HG02798 (cell line): ENCODE measurements around the gene EVA1B.
A peak's percentile ranks its signal among the peaks of the same experiment; 100 is the strongest.

Experiments used
- ATAC-seq: cut with Tn5 transposase; IDR thresholded peaks from one replicate; pipeline ENCODE4 v1.9.1; 2021; ENCODE audit warnings: mild to moderate bottlenecking; ENCODE audit not compliant: unreplicated experiment, poor library complexity

The EVA1B gene, protein sequence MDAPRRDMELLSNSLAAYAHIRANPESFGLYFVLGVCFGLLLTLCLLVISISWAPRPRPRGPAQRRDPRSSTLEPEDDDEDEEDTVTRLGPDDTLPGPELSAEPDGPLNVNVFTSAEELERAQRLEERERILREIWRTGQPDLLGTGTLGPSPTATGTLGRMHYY

DNA sequence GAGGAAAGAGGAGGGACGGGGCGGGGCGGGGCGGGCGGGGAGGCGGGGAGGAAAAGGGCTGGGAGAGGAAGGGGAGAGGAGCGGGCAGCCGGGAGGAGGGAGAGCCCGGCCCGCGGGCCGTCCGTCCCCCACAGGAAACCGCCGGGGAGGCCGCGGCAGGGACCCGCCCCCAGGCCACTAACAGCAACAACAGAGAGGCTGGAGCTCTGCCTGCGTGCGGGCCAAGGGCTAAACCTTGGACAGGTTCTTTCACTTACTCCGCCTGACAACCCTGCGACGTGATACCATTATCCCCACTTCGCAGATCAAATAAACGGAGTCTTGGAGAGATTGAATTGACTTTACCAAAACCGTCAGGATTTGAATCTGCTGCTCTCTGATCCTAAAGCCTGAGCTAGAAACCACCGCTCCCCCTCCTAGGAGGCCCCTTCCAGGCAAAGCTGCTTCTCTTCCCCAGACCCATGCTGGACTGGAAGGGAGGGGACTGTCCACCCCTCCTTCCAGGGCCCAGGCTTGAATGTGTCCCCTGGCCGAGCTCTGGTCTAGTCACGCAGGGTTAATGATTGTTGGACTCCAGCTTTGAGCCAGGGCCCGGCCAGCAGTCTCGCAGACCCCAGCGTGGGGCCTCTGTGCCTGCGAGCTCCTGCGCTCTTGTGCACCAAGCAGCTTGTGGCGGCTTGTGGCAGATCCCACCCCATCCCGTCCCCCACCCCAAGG, at the start of gene EVA1B:
Gene EVA1B, minus strand, starts transcription at position 10 of the 717 bp plus-strand sequence. CDS start 608 bp downstream, outside the sequence.
- ATAC-seq = peak; percentile 40

DNA sequence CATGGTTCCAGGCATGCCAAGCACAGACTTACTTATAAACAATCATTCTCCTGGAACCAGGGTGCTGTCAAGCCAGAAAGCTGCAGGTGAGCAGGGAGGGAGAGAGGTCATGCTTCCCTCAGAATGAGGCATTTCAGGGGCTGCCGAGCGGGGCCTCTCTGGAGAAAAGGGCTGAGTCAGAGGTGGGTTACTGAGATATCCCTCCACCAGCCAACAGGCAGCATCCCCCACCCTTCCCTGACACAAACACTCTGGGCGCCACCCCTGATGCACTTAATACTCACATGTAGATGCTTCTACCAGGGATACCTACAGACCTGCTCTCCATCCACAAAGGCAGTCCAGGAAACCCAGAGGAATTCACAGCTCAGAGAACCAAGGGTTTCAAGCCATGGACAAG, 49.2 kb upstream of the EVA1B start:
- no peak for ATAC-seq

DNA sequence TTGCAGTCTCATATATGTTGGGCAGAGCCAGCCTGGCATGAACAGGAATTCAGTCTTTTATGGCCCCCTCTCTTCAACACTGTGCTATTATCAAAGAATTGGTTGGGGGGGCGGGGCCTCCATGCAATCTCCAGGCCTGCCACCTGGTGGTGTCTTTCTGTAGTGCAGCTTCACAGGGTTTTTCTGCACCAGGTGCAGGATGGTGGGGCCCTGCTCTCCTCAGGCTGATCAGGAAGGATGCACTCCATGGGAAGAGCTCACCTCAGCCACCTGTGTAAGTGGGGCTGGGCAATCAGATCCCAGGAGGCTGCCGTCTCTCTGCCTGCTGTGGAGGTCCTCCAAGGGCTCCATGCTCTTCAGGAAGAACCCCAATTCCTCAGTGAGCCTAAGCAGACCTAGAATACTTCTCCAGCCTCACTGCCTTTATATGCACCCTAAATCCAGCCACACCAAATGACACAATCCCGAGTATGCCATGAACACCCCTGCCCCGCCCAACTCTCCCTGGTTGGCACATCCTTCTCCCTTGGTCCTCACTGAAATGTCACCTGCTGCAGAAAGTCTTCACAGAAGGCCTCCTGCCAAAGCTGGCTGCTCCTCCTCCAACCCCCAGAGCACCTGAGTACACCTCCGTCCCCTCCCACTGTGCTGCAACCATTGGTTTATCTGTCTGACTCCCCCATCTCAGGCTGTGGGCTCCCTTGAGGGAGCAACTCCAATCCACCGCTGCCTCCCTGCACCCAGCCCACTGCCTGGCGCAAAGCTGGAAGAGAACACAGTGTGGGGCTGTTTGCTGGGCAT, 45.8 kb upstream of the EVA1B start:
- no peak for ATAC-seq

DNA sequence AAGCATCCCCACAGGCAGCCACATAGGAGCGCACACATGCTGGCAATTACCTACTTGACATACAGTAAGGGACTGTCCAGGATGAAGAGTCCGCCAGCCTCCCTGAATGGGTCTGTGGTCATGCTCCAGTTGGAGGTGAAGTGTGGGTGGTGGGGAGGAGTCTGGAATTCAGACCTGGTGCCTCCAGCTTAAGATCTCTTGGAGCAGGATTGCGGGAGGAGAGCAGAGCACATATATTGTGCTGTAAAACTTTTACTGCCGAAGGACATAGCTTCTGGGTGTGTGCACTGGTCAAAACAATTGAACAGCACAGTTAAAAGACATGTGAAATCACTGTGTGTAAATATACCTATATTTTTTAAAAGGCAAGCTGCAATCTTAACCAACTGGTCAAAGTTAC, 44.4 kb upstream of the EVA1B start:
- no peak for ATAC-seq

DNA sequence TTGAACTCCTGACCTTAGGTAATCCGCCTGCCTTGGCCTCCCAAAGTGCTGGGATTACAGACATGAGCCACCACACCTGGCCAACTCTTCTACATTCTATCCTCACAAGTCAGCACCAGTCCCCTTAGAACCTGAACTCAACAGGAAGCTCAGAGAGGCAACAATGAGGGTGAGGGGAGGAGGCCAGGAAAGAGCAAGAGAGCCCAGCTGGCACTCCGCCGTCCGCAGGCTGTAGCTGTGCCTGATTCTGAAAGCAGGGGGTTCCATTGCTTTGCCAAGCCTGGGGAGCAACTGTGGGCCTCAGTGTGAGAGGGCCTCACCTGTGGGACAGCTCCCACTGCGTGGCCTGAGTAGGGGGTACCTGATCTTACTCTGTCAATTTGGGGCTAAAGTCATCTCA, 43.6 kb upstream of the EVA1B start:
- ATAC-seq = no peak

DNA sequence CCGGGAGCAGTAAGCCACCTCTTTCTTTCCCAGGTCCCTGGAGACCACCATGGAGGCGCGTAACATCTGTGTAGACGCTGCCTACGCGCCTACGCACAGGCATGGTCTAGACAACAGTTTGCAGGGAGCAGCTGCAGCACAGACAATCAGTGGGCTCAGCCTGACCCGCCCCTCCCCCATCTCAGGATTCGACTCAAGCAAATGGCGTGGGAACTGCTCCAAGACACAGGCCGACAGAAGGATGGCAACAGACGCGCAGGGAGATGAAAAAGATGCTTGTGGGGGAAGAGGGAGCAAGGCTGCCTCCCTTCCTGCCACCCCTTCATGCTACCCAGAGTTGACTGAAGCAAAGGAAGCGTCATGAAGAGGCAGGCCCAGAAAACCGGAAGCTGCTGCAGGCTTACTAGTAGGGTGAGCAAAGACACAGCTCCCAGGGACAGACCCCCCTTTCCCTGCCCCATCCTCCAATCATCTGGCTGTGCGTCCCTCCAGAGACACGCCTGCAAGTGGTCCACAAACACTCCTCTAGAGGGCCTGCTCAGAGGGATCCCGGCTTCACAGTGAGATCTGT, 42.7 kb upstream of the EVA1B start:
- ATAC-seq = no peak

DNA sequence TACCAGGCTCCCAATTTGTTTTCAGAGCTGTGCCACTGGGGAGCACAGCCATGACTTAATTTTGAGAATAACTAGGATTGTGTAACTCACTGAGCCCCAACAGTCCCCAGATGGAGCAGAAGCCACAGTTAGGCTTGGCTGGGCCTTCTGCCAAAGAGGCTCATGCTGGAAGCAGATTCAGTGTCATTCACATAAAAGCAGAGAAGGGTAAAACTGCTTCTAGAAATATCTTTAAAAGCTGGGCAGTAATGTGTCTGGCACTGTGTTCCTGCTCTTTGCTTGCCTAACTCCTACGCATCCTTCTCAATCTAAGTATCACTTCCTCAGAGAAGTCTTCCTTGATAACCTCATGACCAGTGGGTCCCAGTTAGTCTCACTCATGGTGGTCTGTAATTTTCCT, 41.9 kb upstream of the EVA1B start:
- ATAC-seq = no peak

DNA sequence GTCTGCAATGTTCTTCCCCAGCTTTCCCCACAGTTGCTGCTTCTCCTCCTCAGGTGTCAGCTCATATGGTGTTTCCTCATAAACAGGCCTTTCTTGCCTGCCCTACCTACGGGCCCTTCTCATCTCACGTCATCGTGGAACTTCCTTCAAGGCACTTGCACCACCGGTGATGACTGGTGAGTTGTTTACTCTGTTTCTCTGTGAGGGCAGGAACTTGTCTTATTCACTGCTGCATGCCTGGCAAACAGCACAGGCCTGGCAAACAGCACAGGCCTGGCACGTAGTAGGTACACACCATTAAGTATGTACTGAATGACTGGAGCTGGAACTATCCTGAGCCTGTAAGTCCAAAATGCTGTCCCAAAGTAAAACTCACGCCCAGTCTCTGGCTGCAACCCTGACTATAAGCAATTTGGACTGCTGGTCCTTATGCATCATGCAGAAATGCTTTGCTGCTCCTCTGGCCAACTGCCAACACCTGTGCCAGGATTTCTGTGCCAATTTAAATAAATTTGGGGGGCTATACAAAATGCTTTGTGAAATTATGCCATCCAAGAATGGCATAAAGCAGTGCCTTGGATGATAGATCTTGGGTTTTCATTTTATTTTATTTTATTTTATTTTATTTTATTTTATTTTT, 36.6 kb upstream of the EVA1B start:
- no peak for ATAC-seq

DNA sequence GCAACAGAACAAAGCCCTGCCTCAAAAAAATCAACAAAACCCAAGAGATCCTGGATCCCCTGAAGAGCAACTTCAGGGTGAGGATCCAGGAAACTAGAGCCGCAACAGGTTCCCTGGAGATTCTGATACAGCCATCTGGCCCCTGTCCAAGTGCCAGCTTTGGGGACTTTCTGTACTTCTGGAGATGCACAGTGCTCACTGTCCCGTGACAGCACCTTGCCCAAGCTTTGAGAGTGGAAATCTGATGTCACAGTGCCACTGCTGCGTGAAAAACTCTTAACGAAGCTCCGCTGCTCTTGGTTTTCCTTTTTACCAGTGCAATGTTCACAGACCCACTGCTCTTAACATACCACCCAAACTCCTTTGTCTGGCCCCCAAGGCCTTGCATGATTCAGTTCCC, 35.9 kb upstream of the EVA1B start:
- ATAC-seq = no peak

DNA sequence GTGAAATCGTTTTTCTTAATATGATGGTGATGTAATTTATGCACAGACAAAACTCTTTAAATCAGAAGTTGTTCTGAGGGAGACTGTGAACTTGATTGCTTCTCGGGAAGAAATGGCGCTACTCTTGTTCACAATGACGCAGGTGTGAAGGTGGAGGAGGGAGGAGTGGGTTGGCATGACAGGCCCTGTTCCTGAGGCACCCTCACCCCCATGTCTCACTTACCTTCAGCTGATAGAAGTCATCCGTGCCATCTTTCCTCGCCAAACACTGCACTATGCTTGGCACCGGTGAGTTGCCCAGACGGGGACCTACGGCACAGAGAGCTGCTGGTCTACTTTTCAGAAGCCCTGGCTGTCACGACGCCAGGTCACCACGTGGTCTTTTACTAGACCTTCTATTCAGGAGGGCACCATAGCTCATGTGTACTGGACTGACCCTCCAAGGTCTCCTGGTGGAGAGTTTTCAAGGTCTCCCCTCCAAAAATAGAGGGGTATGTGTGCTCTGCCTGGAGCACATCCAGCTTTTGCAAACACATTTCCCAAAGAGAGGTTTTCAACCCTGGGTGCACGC, 35.2 kb upstream of the EVA1B start:
- ATAC-seq = no peak

DNA sequence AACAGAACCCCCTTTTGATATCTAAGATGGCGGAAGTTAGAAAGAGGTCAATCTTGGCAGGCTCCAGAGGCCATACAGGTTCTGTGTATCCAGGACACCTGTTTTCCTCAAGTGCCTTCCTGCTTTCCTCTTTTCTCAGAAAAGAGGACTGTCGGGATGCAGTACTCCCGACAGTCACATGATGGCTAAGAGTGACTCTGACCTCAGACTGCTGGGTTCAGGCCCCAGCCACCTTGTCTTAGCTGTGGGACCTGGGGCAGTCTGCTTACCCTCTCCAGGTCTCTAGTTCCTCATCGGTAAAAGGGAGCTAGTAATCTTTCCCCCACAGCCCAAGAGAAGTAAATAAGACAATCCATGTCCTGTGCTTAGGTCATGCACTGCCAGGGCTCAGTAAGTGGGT, 32.4 kb upstream of the EVA1B start:
- ATAC-seq = no peak

DNA sequence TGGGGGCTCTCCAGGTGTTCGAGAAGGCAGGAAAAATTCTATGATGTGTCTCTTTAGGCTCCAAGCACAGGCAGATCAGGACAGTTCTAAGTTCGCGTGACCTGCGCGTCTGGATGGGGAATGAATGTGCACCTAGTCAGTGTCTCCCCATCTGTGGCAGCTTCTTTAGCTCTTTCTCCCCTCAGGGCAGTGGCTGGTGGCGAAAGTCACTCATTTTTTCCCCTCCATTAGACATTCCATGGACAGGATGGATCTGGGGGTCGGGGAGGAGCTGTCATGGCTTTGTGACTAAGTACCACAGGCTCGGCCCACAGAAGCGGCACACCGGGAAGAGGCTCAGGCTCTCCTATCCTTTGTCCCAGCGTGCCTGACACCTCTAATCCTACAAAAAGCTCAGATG, 31.0 kb upstream of the EVA1B start:
- no peak for ATAC-seq

DNA sequence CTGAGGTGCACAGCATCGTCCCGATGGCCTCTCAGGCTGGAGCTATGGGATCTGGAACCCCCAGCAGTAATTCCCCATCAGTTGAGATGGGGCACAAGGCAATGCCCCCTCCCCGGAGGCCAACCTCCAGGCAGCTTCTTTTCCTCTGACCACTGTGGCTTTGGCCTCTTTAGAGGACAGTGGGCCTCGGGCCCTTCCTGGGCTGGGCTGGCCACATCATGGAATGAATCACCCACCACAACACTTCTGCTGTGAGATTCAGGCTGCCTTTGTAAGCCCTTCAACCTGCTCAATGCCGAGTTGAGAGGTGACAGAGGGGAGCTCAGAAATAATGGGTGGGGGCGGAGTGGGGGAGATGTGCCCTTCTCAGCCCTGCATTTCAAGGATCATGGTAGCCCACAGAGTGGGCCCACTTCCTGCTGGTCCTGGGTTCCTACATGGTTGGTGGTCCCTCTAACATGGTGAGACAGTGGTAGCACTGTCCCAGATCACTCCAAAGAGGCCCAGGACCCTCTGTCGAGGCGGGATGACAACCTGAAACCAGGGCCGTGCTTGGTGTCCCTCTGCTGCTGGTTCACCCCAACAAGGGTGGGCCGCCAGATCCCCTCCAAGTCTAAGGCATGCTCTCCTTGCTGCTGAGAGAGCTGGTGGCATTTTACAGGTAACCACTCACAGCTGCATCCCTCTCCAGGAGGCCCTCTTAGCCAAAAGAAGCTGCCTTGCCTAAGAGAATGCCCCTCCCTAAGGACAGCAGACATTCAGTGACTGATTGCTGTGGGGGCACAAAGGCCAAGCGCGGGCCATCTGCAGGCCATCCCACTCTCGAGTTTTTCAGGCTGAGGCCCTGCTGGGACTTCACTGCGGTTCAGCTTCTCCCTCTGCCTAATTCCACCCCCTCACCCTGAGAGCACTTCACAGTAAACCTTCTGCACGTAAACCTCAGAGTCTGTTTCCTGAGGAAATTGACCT, 29.7 kb upstream of the EVA1B start:
- no peak for ATAC-seq

DNA sequence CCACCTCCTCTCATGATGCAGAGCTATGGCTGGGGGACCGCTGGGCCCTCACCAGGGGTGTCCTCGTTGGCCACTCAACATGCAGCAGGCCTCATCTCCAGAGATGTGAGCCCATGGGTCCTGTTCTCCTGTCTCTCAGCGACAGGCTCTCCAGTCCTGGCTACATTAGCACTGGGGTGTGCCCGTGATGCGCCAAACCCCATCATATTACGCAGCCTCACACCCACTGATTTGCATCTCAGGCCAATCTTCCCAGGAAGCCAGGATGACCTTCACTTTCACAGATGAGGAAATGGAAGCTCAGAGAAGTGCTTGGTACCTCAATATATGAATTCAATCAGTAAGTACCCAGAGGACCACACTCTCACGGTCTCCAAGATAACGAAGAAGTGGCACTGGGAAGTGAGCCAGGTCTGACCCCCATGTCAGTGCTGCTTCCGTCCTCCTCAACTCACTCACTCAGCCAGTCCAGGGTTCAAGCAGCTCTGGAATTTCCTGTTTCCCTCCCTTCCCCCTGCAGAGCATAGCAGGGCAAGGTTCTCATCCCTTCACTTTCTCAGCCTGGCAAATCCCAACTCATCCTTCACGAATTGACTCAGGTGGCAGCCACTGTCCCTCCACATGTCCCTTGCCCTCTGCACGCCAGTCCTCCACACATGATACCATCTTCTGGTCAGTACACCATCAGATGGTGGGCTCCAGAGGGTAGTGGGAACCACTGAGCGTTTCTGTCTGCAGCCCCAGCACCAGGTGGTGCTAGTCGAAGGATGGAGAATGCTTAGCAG, 28.9 kb upstream of the EVA1B start:
- ATAC-seq = no peak

DNA sequence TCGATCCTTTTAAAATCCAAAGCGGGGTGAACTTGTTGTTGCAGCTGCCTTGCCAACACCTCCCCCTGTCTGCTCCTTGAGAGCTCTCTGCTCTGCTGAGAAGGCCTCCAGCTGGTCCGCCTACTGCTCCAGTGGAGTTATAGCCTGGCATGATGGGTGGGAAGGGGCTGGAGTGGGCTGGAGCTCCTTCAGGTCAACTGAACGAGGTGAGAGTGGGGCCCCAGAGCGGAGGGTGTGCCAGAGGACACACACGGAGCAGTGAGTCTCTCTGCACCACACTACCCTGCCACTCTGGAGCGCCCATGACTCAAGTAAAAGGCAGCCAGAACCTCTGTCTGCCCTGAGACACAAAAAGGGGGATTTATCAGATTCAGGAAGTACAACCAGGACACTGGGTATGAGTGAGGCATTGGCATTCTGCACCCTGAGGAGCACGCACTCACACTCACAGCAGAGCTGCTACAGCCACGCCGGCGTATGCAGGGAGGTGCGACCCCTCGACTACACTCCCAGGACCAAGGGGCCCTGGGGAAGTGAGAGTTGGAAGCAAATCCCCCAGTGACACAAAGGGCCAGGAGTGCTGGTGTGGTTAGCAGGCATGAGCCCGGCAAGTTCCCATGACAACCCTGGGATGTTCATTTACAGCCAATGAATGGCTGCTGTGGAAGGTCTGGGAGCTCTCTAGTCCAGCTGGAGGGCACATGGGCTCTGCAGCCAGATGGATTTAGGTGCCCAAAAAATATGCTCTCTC, 28.0 kb upstream of the EVA1B start:
- ATAC-seq = no peak

DNA sequence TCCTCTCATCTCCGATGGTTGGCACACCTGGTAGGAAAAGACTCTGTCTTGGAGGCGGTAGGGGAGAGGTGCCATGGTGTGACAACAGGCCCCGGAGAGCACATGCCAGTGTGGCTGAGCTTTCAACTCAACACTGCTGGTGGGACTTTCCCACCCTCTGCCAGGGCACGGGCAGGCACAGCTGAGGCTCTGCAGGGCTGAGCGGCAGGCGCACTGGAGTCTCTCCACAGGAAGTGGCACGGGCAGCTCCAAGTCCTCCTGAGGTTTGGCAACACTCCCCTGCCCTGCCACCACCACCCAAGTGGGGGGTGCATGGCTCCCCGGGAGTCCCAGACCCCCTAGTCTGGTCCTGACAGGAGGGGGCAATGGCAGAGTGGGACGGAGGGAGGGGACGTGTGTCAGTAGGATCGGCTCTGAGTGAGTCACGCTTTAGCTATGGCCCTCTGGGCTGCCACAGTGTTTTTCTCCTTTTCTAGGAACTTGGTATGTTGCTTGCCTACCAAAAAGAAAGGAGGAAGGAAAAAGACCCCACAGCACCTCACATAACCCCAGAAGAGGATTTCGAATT, 27.3 kb upstream of the EVA1B start:
- ATAC-seq = no peak

DNA sequence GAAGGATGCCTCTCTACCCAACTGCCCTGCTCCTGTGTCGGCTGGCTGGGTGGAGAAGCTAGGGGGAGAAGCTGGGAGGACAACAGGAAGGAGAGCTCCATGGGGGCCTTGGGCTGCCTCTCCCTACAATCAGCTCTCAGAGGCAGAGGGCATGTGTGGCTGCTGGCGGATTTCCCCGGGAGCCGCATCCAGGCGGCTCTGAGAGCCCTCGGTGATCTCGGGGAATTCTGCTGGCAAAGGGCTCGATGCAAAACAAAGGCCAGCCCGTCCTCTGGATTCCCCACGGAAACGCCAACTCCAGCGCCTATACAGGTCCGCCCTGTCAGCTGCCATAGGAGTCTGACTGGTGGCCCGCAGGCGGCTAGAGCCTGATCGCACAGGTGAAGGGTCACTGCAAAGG, 26.4 kb upstream of the EVA1B start:
- no peak for ATAC-seq
